Subcutaneous adipose tissue (tissue), 4 donors: ENCODE results near the gene LBX2. TPM values are rescaled to one million over a fixed set of nuclear protein-coding genes. Genes with fewer than 3 reads are reported as not detected.

ENCODE experiments used
- CTCF ChIP-seq: fragments of 450-650 bp; IDR thresholded peaks from one replicate; pipeline ENCODE4 v1.5.1; 2016; ENCODE audit warnings: low read depth, mild to moderate bottlenecking, control low read depth, antibody characterized with exemption, moderate library complexity
- total RNA-seq, 4 donors: library from RNA; depleted of rRNA; stranded (reverse); fragments of >200 nt; gene quantifications; one replicate each; pipeline ENCODE4 v1.1.0, GENCODE V29; 2016

The LBX2 gene
- total RNA-seq, 4 donors from 2014 or later: 2.9 to 4.4 (median 4.1) TPM; not detected in 1

- TF ChIP-seq CTCF: no peak
Observed at GRCh38 chr2:74507145-74507925, 7.9 kb upstream of the LBX2 start, which contains the start of gene PCGF1. TSS of gene PCGF1 (minus strand) at chr2:74507695. CDS start at chr2:74507668, 27 bp downstream.

- TF ChIP-seq CTCF: no peak
Observed at GRCh38 chr2:74505448-74506246, 6.2 kb upstream of the LBX2 start.

- no peak for TF ChIP-seq CTCF
Observed at GRCh38 chr2:74504591-74504990, 5.2 kb upstream of the LBX2 start.

- no peak for TF ChIP-seq CTCF
Observed at GRCh38 chr2:74503506-74504475, 4.4 kb upstream of the LBX2 start.

- TF ChIP-seq CTCF: no peak
Observed at GRCh38 chr2:74502720-74503505, 3.5 kb upstream of the LBX2 start.

- no peak for TF ChIP-seq CTCF
Observed at GRCh38 chr2:74502147-74502719, 2.8 kb upstream of the LBX2 start.
